Tongue (tissue), 2 donors: ENCODE results near the gene RAPGEF4. TPM values are rescaled to one million over a fixed set of nuclear protein-coding genes. Genes with fewer than 3 reads are reported as not detected.
"Not testable (repeated sequence)": the region's sequence is repeated elsewhere in the genome, so short reads cannot be mapped to it uniquely, and the experiment has no call there.

Source experiments
- DNase-seq: peaks from one replicate; pipeline ENCODE4 v3.0.0-alpha.2; 2015
- total RNA-seq: library from RNA; depleted of rRNA; stranded (reverse); fragments of >200 nt; gene quantifications from one replicate; pipeline ENCODE4 v1.2.3, GENCODE V29; 2014

Gene RAPGEF4
- total RNA-seq, 1 donor from 2014 or later = 11.3 TPM

GRCh38 chr2:172726172-172726735 lies 9.4 kb upstream of the RAPGEF4 start:
- no peak for DNase-seq

GRCh38 chr2:172730411-172730810 lies 5.2 kb upstream of the RAPGEF4 start:
- DNase-seq = no peak

- DNase-seq = peak; percentile 33
These were observed 699 bp upstream of the RAPGEF4 start for GRCh38 chr2:172734711-172735581.

GRCh38 chr2:172736424-172737174 lies 954 bp downstream of the RAPGEF4 start:
- no peak for DNase-seq

GRCh38 chr2:172739661-172740266 lies 4.1 kb downstream of the RAPGEF4 start:
- peak; percentile 46 for DNase-seq

GRCh38 chr2:172740856-172741255 lies 5.2 kb downstream of the RAPGEF4 start:
- DNase-seq = no peak

- DNase-seq = no peak
These were observed 7.4 kb downstream of the RAPGEF4 start for GRCh38 chr2:172742931-172743540.

DNA sequence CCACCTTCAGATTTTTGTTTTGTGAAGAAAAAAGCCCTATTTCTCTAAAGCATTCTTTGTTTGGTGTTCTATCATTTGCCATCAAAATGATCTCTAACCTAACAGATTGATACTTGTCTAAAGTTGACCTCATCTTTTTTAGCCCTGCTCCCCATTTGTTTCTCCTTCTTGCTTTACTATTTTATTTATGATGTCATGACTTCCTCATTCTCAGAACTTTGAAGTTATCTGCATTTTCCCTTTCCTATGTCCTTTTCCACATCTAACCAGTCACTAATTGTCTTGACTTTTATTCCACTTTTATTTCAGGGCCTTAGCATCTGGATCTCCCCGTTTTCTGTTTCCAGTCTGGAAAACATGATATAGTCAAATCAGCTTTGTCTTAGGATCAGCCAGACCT lies 8.3 kb downstream of the RAPGEF4 start:
- no peak for DNase-seq

- DNase-seq = no peak
These were observed 10.0 kb downstream of the RAPGEF4 start for GRCh38 chr2:172745636-172746035.

DNA sequence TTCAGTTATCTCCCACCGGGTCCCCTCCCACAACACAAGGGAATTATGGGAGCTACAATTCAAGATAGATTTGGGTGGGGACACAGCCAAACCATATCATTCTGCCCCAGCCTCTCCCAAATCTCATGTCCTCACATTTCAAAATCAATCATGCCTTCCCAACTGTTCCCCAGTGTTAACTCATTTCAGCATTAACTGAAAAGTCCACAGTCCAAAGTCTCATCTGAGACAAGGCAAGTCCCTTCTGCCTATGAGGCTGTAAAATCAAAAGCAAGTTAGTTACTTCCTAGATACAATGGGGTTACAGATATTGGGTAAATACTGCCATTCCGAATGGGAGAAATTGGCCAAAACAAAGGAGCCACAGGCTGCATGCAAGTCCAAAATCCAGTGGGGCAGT lies 12.9 kb downstream of the RAPGEF4 start:
- not testable (repeated sequence) for DNase-seq

- no peak for DNase-seq
These were observed 13.7 kb downstream of the RAPGEF4 start for GRCh38 chr2:172749388-172749787.

DNA sequence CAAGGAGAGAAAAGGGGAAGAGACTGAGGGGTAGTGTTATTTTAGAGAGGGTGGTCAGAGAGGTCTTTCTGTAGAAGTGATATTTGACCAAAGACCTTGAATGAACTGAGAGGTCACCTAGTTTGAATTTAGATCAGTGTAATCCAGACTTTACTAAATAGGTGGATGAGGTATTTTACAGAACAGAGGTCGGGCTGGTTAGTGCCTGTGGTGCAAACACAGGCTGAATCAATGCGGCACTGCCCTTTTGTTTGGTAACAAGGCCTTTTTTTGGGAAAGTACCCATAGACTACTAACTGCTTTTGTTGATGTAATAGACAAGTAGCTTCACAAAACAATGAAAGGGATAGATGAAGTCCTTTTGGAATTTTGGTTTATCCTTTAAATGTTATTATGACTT lies 15.9 kb downstream of the RAPGEF4 start:
- no peak for DNase-seq

DNA sequence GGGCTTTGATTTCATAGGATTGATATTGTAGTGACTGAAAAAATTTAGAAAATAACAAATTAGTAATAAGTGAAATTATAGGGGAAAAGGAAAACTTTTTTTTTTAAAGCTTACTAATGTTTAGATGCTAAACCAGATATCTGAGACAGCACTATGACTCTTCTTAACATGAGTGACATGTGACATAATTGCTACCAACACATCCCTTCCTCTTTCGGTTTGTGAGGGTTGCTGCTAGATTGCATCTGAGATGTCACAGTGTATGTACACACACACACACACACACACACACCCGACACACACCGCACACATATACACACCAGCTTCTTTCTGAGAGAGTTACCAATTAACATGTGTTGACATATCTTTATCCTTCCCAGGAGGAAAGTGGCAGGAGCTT lies 18.0 kb downstream of the RAPGEF4 start:
- DNase-seq = no peak

DNA sequence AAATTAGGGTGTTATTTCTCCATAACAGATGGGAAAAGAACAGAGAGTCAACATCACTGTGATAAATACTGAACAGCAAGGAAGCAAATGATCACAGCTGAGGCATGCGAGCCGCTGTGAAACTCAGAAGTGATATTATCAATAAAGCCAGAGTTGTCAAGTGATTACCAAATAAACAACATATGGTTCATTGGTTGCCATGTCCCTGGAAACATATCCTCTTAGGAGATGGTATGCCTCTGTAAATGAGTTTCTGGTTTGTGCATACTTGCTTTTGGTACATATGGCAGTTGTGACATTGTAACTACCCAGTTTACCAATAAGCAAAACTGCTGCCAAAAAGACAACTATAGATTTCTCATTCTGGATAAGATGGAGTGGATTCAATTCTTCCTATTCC lies 23.8 kb downstream of the RAPGEF4 start:
- DNase-seq = no peak

DNA sequence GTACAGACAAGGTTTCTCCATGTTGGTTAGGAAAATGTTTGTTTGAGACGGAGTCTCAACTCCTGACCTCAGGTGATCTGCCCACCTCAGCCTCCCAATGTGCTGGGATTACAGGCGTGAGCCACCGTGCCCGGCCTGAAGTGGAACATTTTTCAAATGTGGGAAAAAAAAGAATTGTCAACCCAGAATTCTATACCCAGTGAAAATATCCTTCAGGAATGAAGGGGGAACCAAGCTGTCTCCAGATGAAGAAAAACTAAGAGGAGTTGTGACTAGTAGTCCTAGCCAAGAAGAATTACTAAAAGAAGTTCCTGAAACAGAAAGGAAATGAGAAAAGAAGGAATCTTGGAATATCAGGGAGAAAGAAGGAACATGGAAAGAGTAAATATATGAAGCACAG lies 25.7 kb downstream of the RAPGEF4 start:
- no peak for DNase-seq

- no peak for DNase-seq
These were observed 26.9 kb downstream of the RAPGEF4 start for GRCh38 chr2:172762574-172762973.

DNA sequence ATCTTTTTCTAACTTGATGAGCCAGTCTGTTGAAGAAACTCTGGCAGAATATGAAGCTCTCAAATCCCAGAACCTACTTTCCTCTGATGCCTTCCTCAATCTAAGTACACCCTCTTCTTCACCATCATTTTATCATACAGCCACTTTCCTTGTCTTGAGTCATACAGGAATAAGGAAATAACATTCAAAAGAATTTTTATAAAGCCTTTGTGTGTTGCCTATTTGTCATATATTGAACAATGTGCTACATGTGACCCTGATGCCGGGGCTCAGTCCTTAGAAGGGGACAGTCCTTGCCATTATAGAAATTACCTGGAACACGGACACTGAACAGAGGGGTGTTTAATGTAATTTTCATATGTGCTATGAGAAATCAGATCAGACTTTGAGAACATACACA lies 27.4 kb downstream of the RAPGEF4 start:
- DNase-seq = no peak

- no peak for DNase-seq
These were observed 30.0 kb downstream of the RAPGEF4 start for GRCh38 chr2:172765662-172766061.

GRCh38 chr2:172768401-172768800 lies 32.8 kb downstream of the RAPGEF4 start:
- DNase-seq = no peak

DNA sequence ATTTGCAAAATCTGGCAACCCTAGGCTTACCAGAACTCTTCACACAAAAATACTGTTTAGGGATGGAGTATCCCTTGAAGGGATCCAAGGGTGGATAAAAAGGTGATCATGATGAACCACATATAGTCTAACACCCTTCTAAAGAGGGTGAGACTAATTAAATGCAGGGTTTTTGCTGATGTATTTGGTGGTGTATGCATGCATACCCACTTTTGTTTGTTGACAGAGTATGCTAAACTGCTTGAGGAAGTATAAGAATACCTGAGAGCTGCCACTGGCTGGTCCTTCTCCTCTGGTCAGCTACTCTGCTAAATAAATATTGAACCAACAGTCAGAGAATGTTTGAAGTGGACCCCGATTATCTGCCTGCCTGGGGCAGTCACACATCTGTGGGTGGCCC lies 34.2 kb downstream of the RAPGEF4 start:
- no peak for DNase-seq

DNA sequence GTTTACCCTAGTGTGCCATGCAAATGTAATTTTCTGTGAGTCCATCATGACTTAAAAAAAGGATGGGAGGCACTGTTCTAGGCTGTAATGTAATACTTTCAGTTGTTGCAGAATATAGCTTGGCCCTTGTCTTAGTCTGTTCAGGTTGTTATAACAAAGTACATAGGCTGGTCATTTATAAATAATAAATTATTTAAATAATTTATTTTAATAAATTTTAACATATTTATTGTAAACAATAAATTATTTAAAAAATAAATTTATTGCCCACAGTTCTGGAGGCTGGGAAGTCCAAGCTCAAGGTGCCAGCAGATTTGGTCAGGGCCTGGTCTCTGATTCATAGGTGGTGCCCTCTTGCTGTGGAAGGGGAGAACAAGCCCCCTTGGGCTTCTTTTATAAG lies 35.2 kb downstream of the RAPGEF4 start:
- no peak for DNase-seq

GRCh38 chr2:172772633-172773032 lies 37.0 kb downstream of the RAPGEF4 start:
- no peak for DNase-seq
